Measurements from ENCODE around the gene EIPR1.
A peak's percentile ranks its signal among the peaks of the same experiment; 100 is the strongest.

The EIPR1 gene

DNA sequence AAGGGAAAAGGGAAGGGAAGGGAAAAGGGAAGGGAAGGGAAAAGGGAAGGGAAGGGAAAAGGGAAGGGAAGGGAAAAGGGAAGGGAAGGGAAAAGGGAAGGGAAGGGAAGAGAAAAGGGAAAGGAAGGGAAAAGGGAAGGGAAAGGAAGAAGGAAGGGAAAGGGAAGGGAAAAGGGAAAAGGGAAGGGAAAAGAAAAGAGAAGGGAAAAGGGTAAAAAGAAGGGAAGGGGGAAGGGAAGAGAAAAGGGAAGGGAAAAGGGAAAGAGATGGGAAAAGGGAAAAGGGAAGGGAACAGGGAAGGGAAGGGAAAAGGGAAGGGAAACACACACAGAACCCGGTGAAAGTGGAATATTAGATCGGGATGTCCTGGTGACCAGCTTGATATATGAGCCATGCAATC lies 40.8 kb downstream of the EIPR1 start:
- no peak for DNase-seq (ENCODE audit: low read depth)
- H3K4me3 ChIP-seq (ENCODE audit: low read length), result no peak overlapping the region
- TF ChIP-seq, protein P1, sequence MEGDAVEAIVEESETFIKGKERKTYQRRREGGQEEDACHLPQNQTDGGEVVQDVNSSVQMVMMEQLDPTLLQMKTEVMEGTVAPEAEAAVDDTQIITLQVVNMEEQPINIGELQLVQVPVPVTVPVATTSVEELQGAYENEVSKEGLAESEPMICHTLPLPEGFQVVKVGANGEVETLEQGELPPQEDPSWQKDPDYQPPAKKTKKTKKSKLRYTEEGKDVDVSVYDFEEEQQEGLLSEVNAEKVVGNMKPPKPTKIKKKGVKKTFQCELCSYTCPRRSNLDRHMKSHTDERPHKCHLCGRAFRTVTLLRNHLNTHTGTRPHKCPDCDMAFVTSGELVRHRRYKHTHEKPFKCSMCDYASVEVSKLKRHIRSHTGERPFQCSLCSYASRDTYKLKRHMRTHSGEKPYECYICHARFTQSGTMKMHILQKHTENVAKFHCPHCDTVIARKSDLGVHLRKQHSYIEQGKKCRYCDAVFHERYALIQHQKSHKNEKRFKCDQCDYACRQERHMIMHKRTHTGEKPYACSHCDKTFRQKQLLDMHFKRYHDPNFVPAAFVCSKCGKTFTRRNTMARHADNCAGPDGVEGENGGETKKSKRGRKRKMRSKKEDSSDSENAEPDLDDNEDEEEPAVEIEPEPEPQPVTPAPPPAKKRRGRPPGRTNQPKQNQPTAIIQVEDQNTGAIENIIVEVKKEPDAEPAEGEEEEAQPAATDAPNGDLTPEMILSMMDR (conservative IDR thresholded peaks at IDR 0.05; ENCODE audit: low read length), result no peak

DNA sequence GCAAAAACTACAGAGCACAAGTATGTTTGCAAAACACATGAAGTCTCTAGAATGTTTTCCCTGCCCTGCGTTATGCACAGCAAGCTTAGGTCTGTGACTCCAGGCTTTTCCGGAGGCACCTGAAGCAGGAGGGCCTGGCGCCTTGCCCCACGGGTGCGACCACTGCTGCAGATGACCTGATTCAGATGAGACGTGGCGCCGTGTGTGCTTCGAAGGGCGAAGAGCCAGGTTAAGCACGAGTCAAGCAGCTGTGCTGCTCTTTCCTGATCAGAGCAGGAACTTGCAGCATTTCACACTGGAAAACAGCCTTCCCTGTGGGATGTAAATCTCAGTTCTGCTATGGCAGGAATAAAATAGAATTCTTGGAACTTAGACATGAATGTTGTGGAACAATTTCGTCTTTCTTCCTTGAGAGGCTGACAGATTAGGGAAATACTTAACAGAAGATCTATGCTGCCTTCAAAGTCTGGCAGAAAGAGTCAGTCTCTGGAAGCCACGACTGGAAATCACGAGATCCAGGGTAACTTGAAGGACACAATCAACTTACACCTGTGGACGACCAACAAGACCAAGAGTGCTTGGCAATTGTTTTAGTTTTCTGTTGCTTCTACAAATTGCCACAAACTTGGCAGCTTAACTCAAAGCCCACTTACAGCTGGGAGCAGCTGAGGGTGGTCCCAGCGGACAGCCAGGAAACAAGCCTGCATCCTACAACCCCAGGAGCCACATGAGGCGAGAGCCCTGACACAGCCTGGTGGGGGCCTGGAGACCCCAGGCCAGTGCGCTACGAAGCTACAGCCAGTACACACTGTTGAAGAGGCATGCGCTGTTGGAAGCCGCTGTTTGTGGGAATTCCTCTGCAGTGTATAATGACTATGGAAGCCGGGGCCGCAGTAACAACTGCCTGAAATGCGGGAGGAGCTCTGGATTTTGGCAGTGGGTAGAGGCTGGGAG lies 42.9 kb downstream of the EIPR1 start:
- H3K4me3 ChIP-seq (ENCODE audit: low read length), result no peak overlapping the region
- DNase-seq (ENCODE audit: low read depth), result peak; percentile 30
- TF ChIP-seq, protein P1 (conservative IDR thresholded peaks at IDR 0.05; ENCODE audit: low read length), result no peak

DNA sequence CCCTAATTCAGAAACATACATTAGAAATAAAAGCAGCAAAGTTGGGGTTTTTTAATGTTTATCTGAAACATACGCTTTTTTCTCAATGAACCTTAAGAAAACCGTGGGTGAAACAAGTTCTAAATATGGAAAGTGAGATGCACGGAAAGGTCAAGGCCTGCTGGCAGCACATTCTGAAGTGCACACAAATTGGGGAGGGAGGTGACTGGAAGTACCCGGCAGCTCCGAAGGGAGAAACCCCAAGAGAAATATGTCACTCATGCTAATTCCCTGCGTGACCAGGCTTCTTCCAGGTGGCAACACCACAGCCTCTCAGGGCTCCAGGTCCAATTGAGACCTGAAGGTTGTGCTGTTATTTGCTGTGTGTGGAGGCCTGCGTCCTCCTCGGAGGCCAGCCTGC lies 45.5 kb downstream of the EIPR1 start:
- DNase-seq (ENCODE audit: low read depth), result no peak
- TF ChIP-seq, protein P1 (conservative IDR thresholded peaks at IDR 0.05; ENCODE audit: low read length), result no peak

DNA sequence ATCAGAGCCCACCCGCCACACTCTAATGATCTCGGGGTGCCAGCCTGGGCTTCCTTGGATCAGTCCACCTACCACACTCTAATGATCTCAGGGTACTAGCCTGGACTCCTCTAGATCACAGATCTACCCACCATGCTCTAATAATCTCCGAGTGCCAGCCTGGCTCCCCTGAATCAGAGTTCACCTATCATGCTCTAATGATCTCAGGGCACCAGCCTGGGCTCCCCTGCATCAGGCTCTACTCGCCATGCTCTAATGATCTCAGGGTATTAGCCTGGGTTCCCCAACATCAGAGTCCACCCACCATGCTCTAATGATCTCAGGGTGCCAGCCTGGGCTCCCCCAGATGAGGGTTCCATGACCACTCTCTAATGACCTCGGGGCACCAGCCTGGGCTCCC lies 48.1 kb downstream of the EIPR1 start:
- no peak overlapping the region for H3K4me3 ChIP-seq (ENCODE audit: low read length)
- no peak for DNase-seq (ENCODE audit: low read depth)
- TF ChIP-seq, protein P1 (conservative IDR thresholded peaks at IDR 0.05; ENCODE audit: low read length), result no peak

More for the DNA sequence above, 45.5 kb downstream of the EIPR1 start:
- no peak overlapping the region for H3K4me3 ChIP-seq (ENCODE audit: low read length)

DNA sequence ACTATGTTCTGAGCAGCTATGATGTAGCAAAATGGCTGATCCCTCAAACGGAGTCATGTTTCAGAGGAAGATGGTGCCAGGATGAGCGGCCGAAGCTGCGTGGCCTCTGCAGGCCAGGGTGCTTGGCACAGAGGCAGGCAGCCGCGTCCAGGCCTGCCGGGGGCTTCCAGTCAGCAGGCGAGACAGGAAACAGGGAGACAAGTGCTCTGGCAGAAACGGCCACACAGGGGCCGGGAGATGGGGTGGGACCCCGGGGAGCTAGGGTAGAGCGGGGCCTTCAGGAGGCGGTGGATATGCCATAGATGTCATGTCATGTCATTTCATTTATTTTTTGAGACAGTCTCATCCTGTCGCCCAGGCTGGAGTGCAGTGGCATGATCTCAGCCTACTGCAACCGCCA lies 50.7 kb downstream of the EIPR1 start:
- DNase-seq (ENCODE audit: low read depth), result no peak
- no peak overlapping the region for H3K4me3 ChIP-seq (ENCODE audit: low read length)
- TF ChIP-seq, protein P1 (conservative IDR thresholded peaks at IDR 0.05; ENCODE audit: low read length), result no peak

DNA sequence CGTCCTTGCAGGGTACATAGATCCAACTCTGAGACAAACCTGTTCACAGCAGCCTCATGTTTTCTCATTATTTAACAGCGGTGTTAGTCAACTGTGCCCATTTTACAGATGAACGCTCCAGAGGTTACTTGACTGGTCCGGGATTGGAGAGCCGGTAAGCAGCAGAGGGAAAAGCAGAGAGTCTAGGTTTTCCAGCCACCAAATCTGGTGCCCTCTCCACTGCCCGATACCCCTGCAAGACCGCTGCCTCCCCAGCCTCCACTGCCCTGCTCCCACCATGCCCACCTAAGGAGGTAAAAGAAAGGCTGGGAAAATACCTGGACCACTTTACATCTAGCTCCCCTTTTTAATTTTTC lies 51.5 kb downstream of the EIPR1 start:
- TF ChIP-seq, protein P1 (conservative IDR thresholded peaks at IDR 0.05; ENCODE audit: low read length), result no peak
- DNase-seq (ENCODE audit: low read depth), result no peak
- no peak overlapping the region for H3K4me3 ChIP-seq (ENCODE audit: low read length)
